IPS-18a (cell line): ENCODE results near the gene CAMK2D.

ENCODE experiments used
- H3K27ac ChIP-seq: one replicate; pipeline ENCODE4 v1.5.1; 2013; ENCODE audit warnings: low read length
- H3K27me3 ChIP-seq: one replicate; pipeline ENCODE4 v1.6.1; 2013; ENCODE audit warnings: mild to moderate bottlenecking, low read length; ENCODE audit not compliant: control insufficient read depth, insufficient read depth
- H3K36me3 ChIP-seq: one replicate; pipeline ENCODE4 v1.6.1; 2013; ENCODE audit warnings: low read depth, low read length; ENCODE audit not compliant: control insufficient read depth
- H3K4me1 ChIP-seq: one replicate; pipeline ENCODE4 v1.6.1; 2013; ENCODE audit warnings: low read depth, low read length; ENCODE audit not compliant: control insufficient read depth
- H3K4me3 ChIP-seq: one replicate; pipeline ENCODE4 v1.5.1; 2013; ENCODE audit warnings: low read length
- H3K9ac ChIP-seq: one replicate; pipeline ENCODE4 v1.6.1; 2013; ENCODE audit warnings: mild to moderate bottlenecking, low read length, moderate library complexity
- H3K9me3 ChIP-seq: one replicate; pipeline ENCODE4 v1.6.1; 2013; ENCODE audit warnings: low read depth, low read length; ENCODE audit not compliant: control insufficient read depth

CAMK2D gene

DNA sequence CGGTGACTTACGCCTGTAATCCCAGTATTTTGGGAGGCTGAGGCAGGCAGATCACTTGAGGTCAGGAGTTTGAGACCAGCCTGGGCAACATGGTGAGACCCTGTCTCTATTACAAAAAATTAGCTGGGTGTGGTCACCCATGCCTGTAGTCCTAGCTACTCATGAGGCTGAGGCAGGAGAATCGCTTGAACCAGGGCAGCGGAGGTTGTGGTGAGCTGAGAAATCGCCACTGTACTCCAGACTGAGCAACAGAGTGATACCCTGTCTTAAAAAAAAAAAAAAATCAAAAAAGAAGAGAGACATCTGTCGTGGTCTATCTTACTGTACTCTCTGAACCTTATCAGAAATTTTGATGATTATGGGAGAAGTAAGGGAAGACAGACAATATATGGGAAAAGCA, 144.3 kb downstream of the CAMK2D start:
- Histone ChIP-seq H3K9ac (no peak overlapping the region), H3K36me3 (no peaks in the 10 kb centered on the region), H3K4me3 (no peak overlapping the region), H3K27me3 (no peaks in the 10 kb centered on the region), H3K9me3 (no peaks in the 10 kb centered on the region), H3K27ac (no peak overlapping the region), H3K4me1 (no peaks in the 10 kb centered on the region)

DNA sequence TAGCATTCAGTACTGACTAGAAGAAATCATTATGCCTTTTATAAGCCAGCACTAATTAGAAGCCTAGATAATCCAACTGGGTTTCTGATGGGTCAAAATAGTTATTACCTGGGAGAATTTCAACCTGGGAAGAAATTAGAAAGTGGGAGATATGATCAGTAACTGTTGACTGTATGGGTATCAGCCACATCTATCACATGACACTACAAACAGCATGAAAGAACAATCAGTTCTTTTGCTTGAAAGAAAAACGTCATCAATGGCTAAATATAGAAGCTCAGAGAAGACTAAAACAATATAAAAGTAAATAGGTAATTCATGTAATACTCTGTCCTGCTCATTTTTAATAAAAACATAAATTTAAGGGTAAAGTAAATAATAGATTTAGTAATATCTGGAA, 145.1 kb downstream of the CAMK2D start:
- Histone ChIP-seq H3K9me3 (no peaks in the 10 kb centered on the region), H3K9ac (no peak overlapping the region), H3K4me1 (no peaks in the 10 kb centered on the region), H3K4me3 (no peak overlapping the region), H3K36me3 (no peaks in the 10 kb centered on the region), H3K27me3 (no peaks in the 10 kb centered on the region), H3K27ac (no peak overlapping the region)

DNA sequence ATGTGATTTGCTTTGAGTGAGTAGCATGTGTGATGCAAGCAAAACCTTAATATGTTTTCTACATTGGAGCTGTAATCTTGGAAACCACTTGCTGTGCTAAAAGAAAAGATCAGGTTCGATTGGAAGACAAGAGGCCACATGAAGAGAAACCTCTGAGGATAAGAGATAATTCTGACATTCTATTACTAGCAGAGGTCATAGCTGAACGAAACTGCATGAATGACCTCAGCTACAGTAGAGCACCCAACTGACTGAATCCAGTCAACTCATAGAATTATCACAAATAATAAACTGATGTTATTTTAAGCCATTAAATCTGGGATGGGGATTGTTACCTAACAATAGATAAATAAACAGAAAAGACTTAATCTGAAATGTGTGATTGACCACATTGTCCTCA, 147.1 kb downstream of the CAMK2D start:
- Histone ChIP-seq H3K27me3 (no peaks in the 10 kb centered on the region), H3K4me1 (no peaks in the 10 kb centered on the region), H3K27ac (no peak overlapping the region), H3K9ac (no peak overlapping the region), H3K36me3 (no peaks in the 10 kb centered on the region), H3K9me3 (no peaks in the 10 kb centered on the region), H3K4me3 (no peak overlapping the region)

DNA sequence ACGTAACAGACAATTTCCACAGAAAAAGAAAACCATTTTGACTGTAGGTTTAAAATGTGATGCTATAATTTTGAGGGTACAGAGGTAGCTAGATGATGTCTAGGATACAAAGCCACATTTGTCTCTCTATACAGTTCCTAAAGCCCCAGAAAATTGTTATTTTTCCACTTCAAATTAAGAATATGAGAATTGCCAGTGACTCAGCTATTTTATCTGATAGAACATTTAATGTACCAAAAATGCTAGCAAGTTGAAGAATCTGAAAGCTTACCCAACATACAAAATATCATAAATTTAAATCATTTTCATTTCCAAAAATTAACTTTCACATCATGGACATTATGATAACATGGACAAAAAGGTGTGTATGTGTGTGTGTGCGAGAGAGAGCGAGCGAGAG, 148.0 kb downstream of the CAMK2D start:
- Histone ChIP-seq H3K36me3 (no peaks in the 10 kb centered on the region), H3K9me3 (no peaks in the 10 kb centered on the region), H3K4me1 (no peaks in the 10 kb centered on the region), H3K9ac (no peak overlapping the region), H3K27me3 (no peaks in the 10 kb centered on the region), H3K27ac (no peak overlapping the region), H3K4me3 (no peak overlapping the region)

DNA sequence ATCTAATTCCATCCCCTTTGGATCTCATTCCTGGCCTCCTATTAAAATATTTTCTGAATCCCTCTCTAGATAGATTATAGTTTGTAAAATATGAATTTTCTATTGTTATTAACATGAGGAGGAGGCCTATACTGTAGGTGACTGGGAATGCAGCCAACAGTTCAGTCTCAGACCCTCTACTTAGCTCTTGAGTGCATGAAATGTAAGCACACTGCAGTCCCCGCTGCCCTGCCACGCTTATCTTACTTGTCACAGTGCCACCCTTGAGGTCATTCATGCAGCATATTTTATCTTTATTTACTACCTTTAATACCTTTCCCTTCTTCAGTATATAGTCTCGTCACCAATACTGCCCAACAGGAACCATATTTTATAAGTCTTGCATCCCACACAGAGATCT, 151.0 kb downstream of the CAMK2D start:
- H3K9me3 ChIP-seq, result no peaks in the 10 kb centered on the region
- no peaks in the 10 kb centered on the region for H3K27me3 ChIP-seq
- no peak overlapping the region for H3K4me3 ChIP-seq
- H3K27ac ChIP-seq, result no peak overlapping the region
- H3K4me1 ChIP-seq, result no peaks in the 10 kb centered on the region
- H3K9ac ChIP-seq, result no peak overlapping the region
- H3K36me3 ChIP-seq, result no peaks in the 10 kb centered on the region

DNA sequence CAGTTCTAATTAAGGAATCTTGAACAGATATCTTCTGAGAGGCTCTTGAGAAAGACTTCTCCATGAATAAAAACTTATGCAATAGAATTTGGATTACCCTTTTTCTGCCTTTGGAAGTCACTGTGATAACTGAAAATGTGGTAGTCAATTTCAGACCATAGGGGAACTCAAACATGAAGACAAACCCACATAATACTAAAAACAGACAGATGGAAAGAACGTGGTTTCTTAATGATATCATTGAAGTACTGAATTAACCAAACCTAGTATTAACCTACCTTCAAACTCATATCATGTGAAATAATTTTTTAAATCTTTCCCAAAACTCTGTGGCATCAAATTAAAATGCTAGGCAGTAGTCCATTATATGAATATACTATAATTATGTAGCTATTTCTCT, 153.5 kb downstream of the CAMK2D start:
- no peak overlapping the region for H3K4me3 ChIP-seq
- no peaks in the 10 kb centered on the region for H3K27me3 ChIP-seq
- H3K36me3 ChIP-seq, result no peaks in the 10 kb centered on the region
- no peaks in the 10 kb centered on the region for H3K9me3 ChIP-seq
- H3K27ac ChIP-seq, result no peak overlapping the region
- no peak overlapping the region for H3K9ac ChIP-seq
- H3K4me1 ChIP-seq, result no peaks in the 10 kb centered on the region

DNA sequence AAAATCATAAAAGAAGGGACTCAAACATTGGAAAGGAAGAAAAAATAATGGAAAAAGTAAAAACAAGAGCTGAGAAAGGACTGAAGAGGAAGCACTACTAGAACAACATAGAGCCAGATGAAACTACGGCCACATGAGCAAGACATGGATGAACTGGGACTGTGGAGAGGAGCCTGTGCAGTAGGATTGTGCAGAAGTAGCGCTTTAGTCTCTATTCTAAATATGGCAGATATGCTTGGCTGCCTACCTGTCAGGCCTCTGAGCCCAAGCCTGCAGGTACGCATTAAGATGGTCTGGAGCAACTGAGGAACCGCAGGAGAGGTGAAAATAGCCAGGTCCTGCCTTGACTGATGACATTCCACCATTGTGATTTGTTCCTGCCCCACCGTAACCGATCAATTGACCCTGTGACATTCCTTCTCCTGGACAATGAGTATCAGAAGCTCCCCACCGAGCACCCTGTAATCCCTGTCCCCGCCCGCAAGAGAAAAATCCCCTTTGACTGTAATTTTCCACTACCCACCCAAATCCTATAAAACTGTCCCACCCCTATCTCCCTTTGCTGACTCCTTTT, 154.3 kb downstream of the CAMK2D start:
- Histone ChIP-seq H3K4me1 (no peaks in the 10 kb centered on the region), H3K9ac (no peak overlapping the region), H3K36me3 (no peaks in the 10 kb centered on the region), H3K27me3 (no peaks in the 10 kb centered on the region), H3K4me3 (no peak overlapping the region), H3K9me3 (no peaks in the 10 kb centered on the region), H3K27ac (no peak overlapping the region)

DNA sequence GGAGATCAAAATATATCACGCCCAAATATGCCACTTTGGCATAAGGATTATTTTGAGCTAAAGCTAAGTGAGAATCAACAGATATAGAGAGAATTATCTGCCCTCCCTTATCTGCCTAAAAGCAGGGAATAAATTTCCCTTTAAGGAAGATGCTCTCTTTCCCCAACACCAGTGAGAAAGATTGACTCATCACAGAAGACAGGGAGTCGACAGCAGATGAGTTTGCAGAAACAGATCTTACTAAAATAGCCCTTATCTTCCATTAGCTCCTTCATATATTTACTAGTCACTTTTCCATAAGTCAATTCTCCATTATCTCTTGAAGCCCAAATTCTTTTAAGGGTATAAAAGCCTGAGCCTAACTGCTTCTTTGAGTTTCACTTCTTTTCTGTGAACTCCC, 156.6 kb downstream of the CAMK2D start:
- H3K36me3 ChIP-seq, result no peaks in the 10 kb centered on the region
- no peaks in the 10 kb centered on the region for H3K27me3 ChIP-seq
- H3K4me1 ChIP-seq, result no peaks in the 10 kb centered on the region
- H3K9ac ChIP-seq, result no peak overlapping the region
- H3K9me3 ChIP-seq, result no peaks in the 10 kb centered on the region
- no peak overlapping the region for H3K27ac ChIP-seq
- H3K4me3 ChIP-seq, result no peak overlapping the region

DNA sequence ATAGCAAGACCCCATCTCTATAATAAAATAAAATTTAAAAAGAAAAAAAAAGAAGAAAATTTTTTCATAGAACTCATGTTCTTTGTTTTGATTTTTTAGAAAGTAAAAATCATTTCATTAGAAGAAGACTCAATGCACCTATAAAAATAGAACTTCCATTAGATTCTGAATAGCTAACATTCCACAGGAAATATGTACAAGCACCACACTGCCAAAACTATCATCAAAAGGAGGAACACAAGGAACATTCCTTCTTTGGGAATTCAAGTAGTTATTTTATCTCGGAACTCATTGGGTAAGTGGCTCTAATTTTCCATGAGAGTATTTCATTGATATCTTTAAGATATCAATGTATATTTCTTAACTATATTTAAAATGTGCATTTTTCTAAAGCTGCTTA, 157.6 kb downstream of the CAMK2D start:
- Histone ChIP-seq H3K9me3 (no peaks in the 10 kb centered on the region), H3K27ac (no peak overlapping the region), H3K4me1 (no peaks in the 10 kb centered on the region), H3K4me3 (no peak overlapping the region), H3K9ac (no peak overlapping the region), H3K36me3 (no peaks in the 10 kb centered on the region), H3K27me3 (no peaks in the 10 kb centered on the region)

DNA sequence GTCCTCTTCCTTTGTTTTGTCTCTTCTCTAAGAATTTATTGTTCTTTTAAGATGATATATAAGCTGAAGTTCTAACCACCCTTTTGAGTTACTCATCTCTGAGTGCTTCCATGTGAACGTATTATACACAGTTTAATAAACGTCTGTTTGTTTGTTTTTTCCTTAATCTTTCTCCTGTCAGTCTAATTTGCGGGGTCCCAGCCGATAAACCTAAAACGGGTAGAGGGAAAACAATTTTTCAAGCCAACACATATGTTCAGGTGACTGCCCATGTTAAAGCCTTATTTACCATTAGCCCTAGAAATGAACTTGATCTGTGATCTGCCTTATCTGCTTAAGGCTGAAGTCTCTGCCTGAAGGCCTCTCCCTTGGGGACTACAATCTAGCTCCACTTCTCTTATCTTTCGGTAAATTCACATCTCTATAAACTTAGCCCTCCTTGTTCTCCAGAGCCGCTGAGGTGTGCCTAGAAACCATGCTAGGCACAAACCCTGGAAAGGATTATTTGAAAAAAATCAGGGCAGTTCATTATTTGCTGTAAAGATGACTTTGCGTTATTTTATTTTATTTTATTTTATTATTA, 158.8 kb downstream of the CAMK2D start:
- Histone ChIP-seq H3K4me3 (no peak overlapping the region), H3K27ac (no peak overlapping the region), H3K27me3 (no peaks in the 10 kb centered on the region), H3K9me3 (no peaks in the 10 kb centered on the region), H3K9ac (no peak overlapping the region), H3K36me3 (no peaks in the 10 kb centered on the region), H3K4me1 (no peaks in the 10 kb centered on the region)

DNA sequence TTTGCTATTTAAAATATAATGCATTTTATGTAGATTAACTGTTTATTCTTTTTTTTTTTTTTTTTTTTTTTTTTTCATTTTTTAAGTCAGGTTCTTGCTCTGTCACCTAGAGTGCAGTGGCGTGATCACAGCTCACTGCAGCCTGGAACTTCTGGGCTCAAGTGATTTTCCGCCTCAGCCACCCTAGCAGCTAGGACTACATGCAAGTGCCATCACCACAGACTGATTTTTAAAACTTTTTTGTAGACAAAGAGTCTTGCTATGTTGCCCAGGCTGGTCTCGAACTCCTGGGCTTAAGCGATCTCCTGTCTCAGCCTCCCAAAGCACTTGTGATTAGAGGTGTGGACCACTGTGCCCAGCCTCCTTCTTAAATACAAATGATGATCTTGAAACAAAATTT, 159.9 kb downstream of the CAMK2D start:
- no peak overlapping the region for H3K27ac ChIP-seq

DNA sequence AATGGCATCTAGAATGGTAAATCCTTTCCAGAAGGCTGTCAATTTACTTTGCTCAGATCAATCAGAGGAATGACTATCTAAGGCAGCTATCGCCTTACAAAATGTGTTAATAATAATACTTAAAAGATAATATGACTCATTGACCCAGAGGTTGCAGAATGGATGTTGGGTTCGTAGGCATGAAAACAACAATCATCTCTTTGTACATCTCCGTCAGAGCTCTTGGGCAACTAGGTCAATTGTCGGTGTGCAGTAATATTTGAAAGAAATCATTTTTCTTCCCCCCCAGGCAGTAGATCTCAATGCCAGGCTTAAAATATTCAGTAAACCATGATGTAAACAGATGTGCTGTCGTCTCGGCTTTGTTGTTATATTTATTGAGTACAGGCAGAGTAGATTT, 165.1 kb downstream of the CAMK2D start:
- H3K36me3 ChIP-seq, result no peaks in the 10 kb centered on the region
- no peak overlapping the region for H3K9ac ChIP-seq
- no peaks in the 10 kb centered on the region for H3K27me3 ChIP-seq
- H3K4me1 ChIP-seq, result no peaks in the 10 kb centered on the region
- H3K27ac ChIP-seq, result no peak overlapping the region
- H3K9me3 ChIP-seq, result no peaks in the 10 kb centered on the region
- no peak overlapping the region for H3K4me3 ChIP-seq

More for the DNA sequence above, 159.9 kb downstream of the CAMK2D start:
- Histone ChIP-seq H3K36me3 (no peaks in the 10 kb centered on the region), H3K27me3 (no peaks in the 10 kb centered on the region), H3K9ac (no peak overlapping the region), H3K9me3 (no peaks in the 10 kb centered on the region), H3K4me1 (no peaks in the 10 kb centered on the region), H3K4me3 (no peak overlapping the region)
